Heart right ventricle (tissue), 16 donors: ENCODE results near the gene IL1R2. TPM values are rescaled to one million over a fixed set of nuclear protein-coding genes. Genes with fewer than 3 reads are reported as not detected.

Experiments
- ATAC-seq, 8 donors: fragments of 200-7000 bp; cut with Tn5 transposase; one replicate each; pipeline ENCODE4 v1.9.1; 2020; ENCODE audit warnings: mild to moderate bottlenecking in 8 of 8, moderate library complexity in 8 of 8, moderate number of reproducible peaks in 1 of 8
- DNase-seq, 2 donors: peaks; one replicate each; pipeline ENCODE4 v3.0.0-alpha.2; 2020
- H3K27ac ChIP-seq, 10 donors: fragments of 200-600 bp; sonication (generic) in 2 of 10; one replicate each; pipeline versions ENCODE4 v1.5.0 to v1.8.0; 2020 to 2022; ENCODE audit warnings: mild to moderate bottlenecking in 3 of 10
- H3K27me3 ChIP-seq, 7 donors: fragments of 200-600 bp; one replicate each; pipeline ENCODE4 v1.8.0; 2021 to 2022; ENCODE audit warnings: mild to moderate bottlenecking in 2 of 7
- H3K36me3 ChIP-seq, 9 donors: fragments of 200-600 bp; sonication (generic) in 1 of 9; one replicate each; pipeline versions ENCODE4 v1.5.0 to v1.8.0; 2020 to 2022; ENCODE audit warnings: mild to moderate bottlenecking in 2 of 9
- H3K4me1 ChIP-seq, 9 donors: fragments of 200-600 bp; sonication (generic) in 1 of 9; one replicate each; pipeline versions ENCODE4 v1.5.0 to v1.8.0; 2020 to 2022; ENCODE audit warnings: mild to moderate bottlenecking in 4 of 9
- H3K4me3 ChIP-seq, 10 donors: fragments of 200-600 bp; sonication (generic) in 2 of 10; one replicate each; pipeline versions ENCODE4 v1.5.0 to v1.8.0; 2020 to 2022; ENCODE audit warnings: mild to moderate bottlenecking in 7 of 10, moderate library complexity in 2 of 10
- H3K9me3 ChIP-seq, 11 donors: fragments of 200-600 bp in 10 of 11; sonication (generic) in 2 of 11; one replicate each; pipeline versions ENCODE4 v1.5.0 to v1.8.0; 2013 to 2022; ENCODE audit warnings: mild to moderate bottlenecking in 2 of 11, control low read depth in 1 of 11, moderate library complexity in 1 of 11
- WGBS, 2 donors: extraction: QIAGEN DNeasy Blood & Tissue Kit; methylation state at CpG; one replicate each; pipeline ENCODE4 v1.1.7; 2013; ENCODE audit warnings: inconsistent platforms in 1 of 2; 5-methylcytosine and 5-hydroxymethylcytosine counted together
- intact Hi-C, 10 donors: fragments of 100-400 bp; cut with DNase I; formaldehyde crosslinking; loops; one replicate each; pipeline versions ENCODE4 v1.11.1 to v1.14.2; 2022
- polyA plus RNA-seq, 2 donors: library from polyadenylated mRNA; stranded (reverse); fragments of 200-250 nt; gene quantifications; one replicate each; pipeline ENCODE4 v1.2.3, GENCODE V29; 2013
- total RNA-seq, 10 donors: library from RNA; stranded (reverse); fragmentation: NEBNext Ultra II Directional in 3 of 10; extraction: Animal tissue kit (Norgen Biotek cat#: 25700) in 3 of 10; gene quantifications; one replicate each; pipeline versions ENCODE4 v1.2.1 to v1.2.4, GENCODE V29; 2021 to 2023
- TF ChIP-seq, protein P1 (sequence below), 9 donors: fragments of 200-600 bp; sonication (generic) in 2 of 9; IDR thresholded peaks; one replicate each; pipeline versions ENCODE4 v1.5.0 to v1.8.0; 2021 to 2022; ENCODE audit warnings: antibody characterized with exemption in 9 of 9, mild to moderate bottlenecking in 5 of 9, moderate library complexity in 1 of 9
- donor health status: Arrhythmogenic right ventricular cardiomyopathy.
- donor health status: ischemic (EF 13 %, LVEDD 7.1; RV severe dilation, severe dysfunction).
- donor health status: healthy with polysubstance abuse.
- donor health status: DM: no; HTN: yes; CAD: no.
- donor health status: DM: no; HTN: no; CAD: no.
- donor health status: ischemic (EF 25% LVEDD 6.9; RV normal size, moderate dysfunction).
- donor health status: ischemic (EF 25% LVEDD 5.7; RV mildly dilated, moderate dysfunction).
- donor health status: healthy.
- donor health status: DM: yes; HTN: yes; CAD: no.
- donor health status: Ischemic cardiomyopathy.
- donor health status: ischemic (EF 35%, LVEDD 5.7; RV mildly dilated, moderate dysfunction).
- donor health status: nonischemic (EF 11% LVEDD 7.7; RV severe dilation, severe dysfunction).
- donor health status: DM: yes; HTN: yes; CAD: no.
- donor health status: PGD.
- donor health status: ischemic (EF 29% LVEDD 5.4; RV normal size, mild dysfunction).
- donor health status: nonischemic (EF 23%, LVEDD 6.1; RV moderate dilation, normal function).

The IL1R2 gene
- total and polyA plus RNA-seq, 12 donors, result 0.34 to 9.4 (median 1.5) TPM; not detected in 2

DNA sequence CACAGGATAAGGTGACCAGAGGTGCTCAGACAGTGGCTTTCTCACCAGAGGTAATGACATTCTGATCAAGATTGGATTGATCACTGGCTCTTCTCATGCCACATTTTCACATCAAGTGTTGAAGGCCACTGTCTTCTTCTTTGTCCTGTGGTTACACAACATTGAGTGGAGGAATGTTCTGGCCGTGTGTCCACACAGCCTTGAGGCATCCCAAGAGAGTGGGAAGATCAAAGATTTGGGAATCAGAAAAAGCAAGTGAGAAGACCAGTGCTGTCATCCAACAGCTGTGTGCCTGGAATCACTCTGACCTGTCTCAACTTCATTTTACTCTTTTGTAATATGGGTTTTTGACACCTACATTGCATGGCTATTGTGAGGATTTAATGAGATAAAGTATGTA is 67.4 kb downstream of the IL1R2 start:
- H3K4me1 ChIP-seq, result peaks cover 7 to 77% (median 43%) of the 10 kb centered on the region in 9 donors
- DNase-seq, result no peak

DNA sequence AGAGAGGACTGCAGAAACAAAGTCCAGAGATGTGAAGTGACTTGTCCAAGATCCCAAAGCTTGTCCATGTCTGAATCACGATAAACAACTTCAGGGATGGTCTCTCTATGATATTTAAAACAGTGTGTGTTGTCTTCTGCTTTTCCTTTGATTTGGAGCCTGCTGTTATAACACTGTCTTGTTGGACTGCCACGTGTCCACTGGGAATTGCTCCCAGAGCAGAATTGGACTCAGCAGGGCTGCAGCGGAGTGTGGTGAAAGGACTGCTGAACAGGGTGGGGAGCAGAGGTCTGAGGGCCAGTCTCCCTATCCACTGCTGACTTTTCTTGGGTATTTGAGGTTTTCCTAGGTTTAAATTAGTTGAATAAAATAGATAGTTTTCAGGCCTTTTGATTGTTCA is 68.3 kb downstream of the IL1R2 start:
- Histone ChIP-seq H3K36me3 (no peaks in the 10 kb centered on the region), H3K4me3 (no peak overlapping the region), H3K27ac (no peak overlapping the region), H3K9me3 (no peaks in the 10 kb centered on the region), H3K27me3 (no peaks in the 10 kb centered on the region), H3K4me1 (peaks cover 16 to 82% (median 52%) of the 10 kb centered on the region in 9 donors)
- DNase-seq (no peak), ATAC-seq (no peak)
- intact Hi-C loops, result loop anchor here in 3 of 10 donors (5.0 to 10.0 kb wide), 3 partner anchors 33 to 85 kb away; partner anchors contain the start of gene IL1R1 (in 1 of the 3)
- 70 to 71% methylated on average over 3 of the region's 3 CpGs for WGBS, 2 donors
- TF ChIP-seq, protein P1, sequence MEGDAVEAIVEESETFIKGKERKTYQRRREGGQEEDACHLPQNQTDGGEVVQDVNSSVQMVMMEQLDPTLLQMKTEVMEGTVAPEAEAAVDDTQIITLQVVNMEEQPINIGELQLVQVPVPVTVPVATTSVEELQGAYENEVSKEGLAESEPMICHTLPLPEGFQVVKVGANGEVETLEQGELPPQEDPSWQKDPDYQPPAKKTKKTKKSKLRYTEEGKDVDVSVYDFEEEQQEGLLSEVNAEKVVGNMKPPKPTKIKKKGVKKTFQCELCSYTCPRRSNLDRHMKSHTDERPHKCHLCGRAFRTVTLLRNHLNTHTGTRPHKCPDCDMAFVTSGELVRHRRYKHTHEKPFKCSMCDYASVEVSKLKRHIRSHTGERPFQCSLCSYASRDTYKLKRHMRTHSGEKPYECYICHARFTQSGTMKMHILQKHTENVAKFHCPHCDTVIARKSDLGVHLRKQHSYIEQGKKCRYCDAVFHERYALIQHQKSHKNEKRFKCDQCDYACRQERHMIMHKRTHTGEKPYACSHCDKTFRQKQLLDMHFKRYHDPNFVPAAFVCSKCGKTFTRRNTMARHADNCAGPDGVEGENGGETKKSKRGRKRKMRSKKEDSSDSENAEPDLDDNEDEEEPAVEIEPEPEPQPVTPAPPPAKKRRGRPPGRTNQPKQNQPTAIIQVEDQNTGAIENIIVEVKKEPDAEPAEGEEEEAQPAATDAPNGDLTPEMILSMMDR (IDR thresholded peaks at IDR 0.05), result no peak

More for the DNA sequence above, 67.4 kb downstream of the IL1R2 start:
- Histone ChIP-seq H3K27ac (no peak overlapping the region), H3K27me3 (no peaks in the 10 kb centered on the region), H3K9me3 (no peaks in the 10 kb centered on the region), H3K4me3 (no peak overlapping the region), H3K36me3 (no peaks in the 10 kb centered on the region)
- TF ChIP-seq, protein P1 (IDR thresholded peaks at IDR 0.05), result no peak
- ATAC-seq, result no peak
- intact Hi-C loops, result no loop called here
- 79 to 81% methylated on average over 1 of the region's 1 CpG for WGBS, 2 donors

DNA sequence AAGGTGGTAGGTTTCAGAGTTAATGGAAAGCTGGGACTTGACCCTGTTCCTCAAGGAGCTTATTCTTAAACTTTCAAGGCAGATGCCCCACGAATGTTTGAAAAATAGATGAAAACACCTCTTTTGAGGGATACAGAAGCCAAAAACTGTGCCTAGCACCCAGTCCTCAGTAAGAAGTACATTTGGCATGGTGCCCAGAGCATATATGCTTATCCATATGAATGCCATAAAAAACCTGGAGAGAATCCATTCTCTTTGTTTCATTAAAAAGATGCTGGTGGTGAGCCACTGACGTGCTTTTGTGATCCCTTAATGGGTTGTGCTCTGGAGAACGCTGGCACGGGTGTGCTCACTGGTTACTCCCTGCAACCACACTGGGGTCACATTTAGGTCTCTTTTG is 69.0 kb downstream of the IL1R2 start:
- no peaks in the 10 kb centered on the region for H3K27me3 ChIP-seq
- no peaks in the 10 kb centered on the region for H3K36me3 ChIP-seq
- WGBS, 2 donors, result 93 to 94% methylated on average over 4 of the region's 4 CpGs
- H3K4me3 ChIP-seq, result no peak overlapping the region
- peak overlapping the region in 2 of 10 donors; percentile 17 to 89 for H3K27ac ChIP-seq
- ATAC-seq, result no peak
- H3K4me1 ChIP-seq, result peaks cover 16 to 82% (median 58%) of the 10 kb centered on the region in 9 donors
- peaks cover 0 to 5% (median 0%) of the 10 kb centered on the region in 11 donors for H3K9me3 ChIP-seq
- intact Hi-C loops, result loop anchor here in 3 of 10 donors (5.0 to 10.0 kb wide), 3 partner anchors 33 to 84 kb away; partner anchors contain the start of gene IL1R1 (in 1 of the 3)
- TF ChIP-seq, protein P1 (IDR thresholded peaks at IDR 0.05), result no peak
- no peak for DNase-seq

DNA sequence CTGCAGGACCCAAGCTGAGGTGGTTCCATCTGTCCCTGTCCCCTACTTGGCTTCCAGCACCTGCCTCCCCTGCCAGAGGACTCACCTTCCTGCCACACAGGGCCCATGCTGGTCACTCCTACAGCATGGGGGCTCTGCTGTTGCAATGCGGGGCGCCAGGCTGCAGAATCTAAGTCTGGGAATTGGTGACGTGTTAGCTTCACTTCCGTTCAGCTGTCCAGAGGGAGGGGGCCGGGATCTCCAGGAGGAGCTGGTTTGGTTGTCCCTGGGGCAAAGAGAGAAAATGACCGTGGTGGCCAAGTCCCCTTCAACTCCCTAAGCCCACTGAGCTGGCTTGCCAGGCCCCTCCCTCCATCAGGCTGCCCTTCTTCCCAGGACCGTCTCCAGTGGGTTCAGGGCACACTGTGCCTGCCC is 69.5 kb downstream of the IL1R2 start:
- ATAC-seq, result no peak
- Histone ChIP-seq H3K4me3 (no peak overlapping the region), H3K27me3 (no peaks in the 10 kb centered on the region), H3K4me1 (peaks cover 16 to 79% (median 58%) of the 10 kb centered on the region in 9 donors), H3K36me3 (no peaks in the 10 kb centered on the region), H3K27ac (peak overlapping the region in 4 of 10 donors; percentile 85 to 96 (median 90)), H3K9me3 (peaks cover 0 to 8% (median 0%) of the 10 kb centered on the region in 11 donors)
- TF ChIP-seq, protein P1 (IDR thresholded peaks at IDR 0.05), result no peak
- intact Hi-C loops, result loop anchor here in 3 of 10 donors (5.0 to 10.0 kb wide), 3 partner anchors 34 to 84 kb away; partner anchors contain the start of gene IL1R1 (in 1 of the 3)
- no peak for DNase-seq
- 68 to 75% methylated on average over 7 of the region's 7 CpGs for WGBS, 2 donors
